HG02973 (cell line): ENCODE data around the gene OR2J2.
"Not testable (repeated sequence)": the region's sequence is repeated elsewhere in the genome, so short reads cannot be mapped to it uniquely, and the experiment has no call there.

Source experiments
- ATAC-seq: cut with Tn5 transposase; IDR thresholded peaks from one replicate; pipeline ENCODE4 v1.9.1; 2021; ENCODE audit warnings: moderate library complexity; ENCODE audit not compliant: unreplicated experiment

The OR2J2 gene

DNA sequence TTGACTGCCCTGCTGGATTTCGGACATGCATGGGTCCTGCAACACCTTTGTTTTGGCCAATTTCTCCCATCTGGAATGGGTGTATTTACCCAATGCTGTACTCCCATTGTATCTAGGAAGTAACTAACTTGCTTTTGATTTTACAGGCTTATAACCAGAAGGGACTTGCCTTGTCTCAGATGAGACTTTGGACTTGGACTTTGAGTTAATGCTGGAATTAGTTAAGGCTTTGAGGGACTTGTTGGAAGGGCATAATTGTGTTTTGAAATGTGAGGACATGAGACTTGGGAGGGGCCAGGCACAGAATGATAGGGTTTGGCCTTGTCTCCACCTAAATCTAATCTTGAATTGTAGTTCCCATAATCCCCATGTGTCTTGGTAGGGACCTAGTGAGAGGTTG lies 47.3 kb downstream of the OR2J2 start:
- not testable (repeated sequence) for ATAC-seq
